ENCODE results near the gene GALNTL6.
"Not testable (repeated sequence)": the region's sequence is repeated elsewhere in the genome, so short reads cannot be mapped to it uniquely, and the experiment has no call there.

The GALNTL6 gene

GRCh38 chr4:172874944-172875343, 1061.7 kb downstream of the GALNTL6 start:
- TF ChIP-seq, protein P1, sequence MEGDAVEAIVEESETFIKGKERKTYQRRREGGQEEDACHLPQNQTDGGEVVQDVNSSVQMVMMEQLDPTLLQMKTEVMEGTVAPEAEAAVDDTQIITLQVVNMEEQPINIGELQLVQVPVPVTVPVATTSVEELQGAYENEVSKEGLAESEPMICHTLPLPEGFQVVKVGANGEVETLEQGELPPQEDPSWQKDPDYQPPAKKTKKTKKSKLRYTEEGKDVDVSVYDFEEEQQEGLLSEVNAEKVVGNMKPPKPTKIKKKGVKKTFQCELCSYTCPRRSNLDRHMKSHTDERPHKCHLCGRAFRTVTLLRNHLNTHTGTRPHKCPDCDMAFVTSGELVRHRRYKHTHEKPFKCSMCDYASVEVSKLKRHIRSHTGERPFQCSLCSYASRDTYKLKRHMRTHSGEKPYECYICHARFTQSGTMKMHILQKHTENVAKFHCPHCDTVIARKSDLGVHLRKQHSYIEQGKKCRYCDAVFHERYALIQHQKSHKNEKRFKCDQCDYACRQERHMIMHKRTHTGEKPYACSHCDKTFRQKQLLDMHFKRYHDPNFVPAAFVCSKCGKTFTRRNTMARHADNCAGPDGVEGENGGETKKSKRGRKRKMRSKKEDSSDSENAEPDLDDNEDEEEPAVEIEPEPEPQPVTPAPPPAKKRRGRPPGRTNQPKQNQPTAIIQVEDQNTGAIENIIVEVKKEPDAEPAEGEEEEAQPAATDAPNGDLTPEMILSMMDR (conservative IDR thresholded peaks at IDR 0.05; ENCODE audit: low read depth, low read length): no peak
- DNase-seq (ENCODE audit: low read depth): no peak
- H3K4me3 ChIP-seq (ENCODE audit: low read depth, low read length): no peak overlapping the region

DNA sequence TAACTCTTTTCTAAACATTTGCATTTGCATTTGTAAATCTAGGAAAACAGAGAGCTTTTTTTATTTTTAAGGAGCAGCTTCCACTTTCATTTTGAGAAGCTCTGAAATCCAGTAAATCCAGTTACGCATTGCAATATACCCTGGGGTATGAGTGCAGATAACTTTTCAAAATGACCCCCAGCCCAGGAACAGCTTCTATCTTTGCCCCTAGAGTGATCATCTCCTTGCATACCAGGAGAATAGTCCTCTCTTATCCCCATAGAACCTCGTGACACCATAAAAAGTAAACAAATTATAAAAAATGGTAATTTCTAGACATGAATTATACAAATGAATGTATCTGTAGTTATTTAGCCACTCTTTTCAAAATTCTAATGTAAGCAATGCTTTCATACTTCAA, 1063.2 kb downstream of the GALNTL6 start:
- TF ChIP-seq, protein P1 (conservative IDR thresholded peaks at IDR 0.05; ENCODE audit: low read depth, low read length): no peak
- no peak for DNase-seq (ENCODE audit: low read depth)
- no peak overlapping the region for H3K4me3 ChIP-seq (ENCODE audit: low read depth, low read length)

GRCh38 chr4:172881645-172882044, 1068.4 kb downstream of the GALNTL6 start:
- DNase-seq (ENCODE audit: low read depth): no peak
- H3K4me3 ChIP-seq (ENCODE audit: low read depth, low read length): no peak overlapping the region
- TF ChIP-seq, protein P1 (conservative IDR thresholded peaks at IDR 0.05; ENCODE audit: low read depth, low read length): no peak

DNA sequence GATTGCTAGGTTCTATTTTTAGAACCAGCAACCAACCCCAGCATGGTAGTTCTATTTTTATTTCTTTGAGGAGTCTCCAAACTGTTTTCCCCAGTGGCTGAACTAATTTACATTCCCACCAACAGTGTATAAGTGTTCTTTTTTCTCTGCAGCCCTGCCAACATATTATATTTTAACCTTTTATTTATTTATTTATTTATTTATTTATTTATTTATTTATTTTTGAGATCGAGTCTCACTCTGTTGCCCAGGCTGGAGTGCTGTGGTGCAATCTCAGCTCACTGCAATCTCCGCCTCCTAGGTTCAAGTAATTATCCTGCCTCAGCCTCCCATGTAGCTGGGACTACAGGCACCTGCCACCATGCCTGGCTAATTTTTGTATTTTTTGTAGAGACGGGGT, 1074.2 kb downstream of the GALNTL6 start:
- DNase-seq (ENCODE audit: low read depth); H3K4me3 ChIP-seq (ENCODE audit: low read depth, low read length): not testable (repeated sequence)

- TF ChIP-seq, protein P1 (conservative IDR thresholded peaks at IDR 0.05; ENCODE audit: low read depth, low read length): no peak
- no peak overlapping the region for H3K4me3 ChIP-seq (ENCODE audit: low read depth, low read length)
- DNase-seq (ENCODE audit: low read depth): no peak
Measured at GRCh38 chr4:172887959-172888358, 1074.8 kb downstream of the GALNTL6 start.

DNA sequence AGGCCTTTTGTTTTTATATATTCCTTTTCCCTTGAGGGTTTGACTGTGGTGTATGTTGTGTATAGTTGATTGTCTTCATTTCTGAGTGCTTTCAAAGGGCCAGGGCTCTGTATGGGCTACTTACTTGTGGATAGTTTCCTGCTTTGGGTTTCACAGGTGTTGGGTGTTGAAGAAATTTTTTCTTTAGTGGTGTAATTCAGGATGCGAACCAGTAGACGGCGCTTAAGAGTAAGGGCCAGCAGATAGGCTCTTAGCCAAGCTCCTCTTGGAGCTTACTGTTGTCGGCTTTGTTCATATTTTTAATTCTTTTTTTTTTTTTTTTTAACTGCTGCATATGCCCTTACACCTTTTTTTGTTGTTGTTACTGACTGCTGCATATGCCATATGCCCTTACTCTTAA, 1079.1 kb downstream of the GALNTL6 start:
- H3K4me3 ChIP-seq (ENCODE audit: low read depth, low read length): no peak overlapping the region
- peak; percentile 52 for DNase-seq (ENCODE audit: low read depth)
- TF ChIP-seq, protein P1 (conservative IDR thresholded peaks at IDR 0.05; ENCODE audit: low read depth, low read length): peak; percentile 84

GRCh38 chr4:172895699-172896098, 1082.5 kb downstream of the GALNTL6 start:
- TF ChIP-seq, protein P1 (conservative IDR thresholded peaks at IDR 0.05; ENCODE audit: low read depth, low read length): no peak
- no peak overlapping the region for H3K4me3 ChIP-seq (ENCODE audit: low read depth, low read length)
- no peak for DNase-seq (ENCODE audit: low read depth)

- no peak overlapping the region for H3K4me3 ChIP-seq (ENCODE audit: low read depth, low read length)
- TF ChIP-seq, protein P1 (conservative IDR thresholded peaks at IDR 0.05; ENCODE audit: low read depth, low read length): no peak
- DNase-seq (ENCODE audit: low read depth): no peak
Measured at GRCh38 chr4:172897046-172897445, 1083.8 kb downstream of the GALNTL6 start.
